ENCODE results near the gene NR5A1. TPM values are rescaled to one million over a fixed set of nuclear protein-coding genes. Genes with fewer than 3 reads are reported as not detected.

Gene NR5A1
- total RNA-seq, 4 donors from 2014 or later: 0.14 to 0.58 TPM; not detected in 2

DNA sequence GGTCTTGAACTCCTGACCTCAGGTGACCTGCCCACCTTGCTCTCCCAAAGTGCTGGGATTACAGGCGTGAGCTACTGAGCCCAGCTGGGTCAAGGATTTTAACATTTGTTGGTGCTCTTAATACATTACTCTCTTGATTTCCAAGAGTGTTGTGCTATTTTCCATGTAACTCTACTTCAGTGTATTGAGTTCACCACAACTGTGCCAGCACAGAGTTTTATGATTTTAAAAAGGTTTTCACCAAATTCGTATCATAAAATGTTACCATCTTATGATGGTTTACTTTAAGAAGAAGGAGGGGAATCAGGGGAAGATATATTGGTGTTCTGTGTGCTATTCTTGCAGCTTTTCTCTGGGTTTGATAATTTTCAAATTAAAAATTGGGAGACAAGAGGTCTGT lies 63.6 kb downstream of the NR5A1 start:
- no peak overlapping the region for H3K27ac ChIP-seq
- no peaks in the 10 kb centered on the region for H3K4me1 ChIP-seq
- no peak for TF ChIP-seq CTCF (IDR thresholded peaks at IDR 0.05)
- intact Hi-C loops (cut with DNase I; ENCODE audit: low total_unique reads): no loop called here
- H3K9me3 ChIP-seq: peaks cover 0 to 5% of the 10 kb centered on the region in 2 donors
- H3K36me3 ChIP-seq: no peaks in the 10 kb centered on the region
- H3K27me3 ChIP-seq: no peaks in the 10 kb centered on the region
- H3K4me3 ChIP-seq: no peak overlapping the region
- DNase-seq: no peak

DNA sequence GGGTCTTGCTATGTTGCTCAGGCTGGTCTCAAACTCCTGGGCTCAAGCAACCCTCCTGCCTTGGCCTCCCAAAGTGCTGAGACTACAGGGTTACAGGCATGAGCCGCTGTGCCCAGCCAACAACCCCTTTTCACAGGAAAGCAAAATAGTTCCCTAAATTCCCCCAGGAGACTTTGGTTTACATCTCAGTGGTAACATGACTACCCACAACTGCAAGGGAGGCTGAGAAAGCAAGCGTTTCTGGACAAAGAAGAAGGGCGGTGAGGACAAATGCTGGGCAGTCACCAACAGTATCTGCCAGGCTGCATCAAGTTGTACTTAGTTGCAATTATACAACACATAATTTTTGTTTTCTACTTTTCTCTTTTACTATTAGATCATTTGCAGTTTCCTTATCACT lies 64.4 kb downstream of the NR5A1 start:
- no peaks in the 10 kb centered on the region for H3K27me3 ChIP-seq
- no peak for DNase-seq
- intact Hi-C loops (cut with DNase I; ENCODE audit: low total_unique reads): no loop called here
- no peak overlapping the region for H3K4me3 ChIP-seq
- no peak overlapping the region for H3K27ac ChIP-seq
- no peak for TF ChIP-seq CTCF (IDR thresholded peaks at IDR 0.05)
- no peak for TF ChIP-seq POLR2A (IDR thresholded peaks at IDR 0.05)
- peaks cover 0 to 5% of the 10 kb centered on the region in 2 donors for H3K9me3 ChIP-seq
- no peaks in the 10 kb centered on the region for H3K4me1 ChIP-seq
- H3K36me3 ChIP-seq: no peaks in the 10 kb centered on the region

DNA sequence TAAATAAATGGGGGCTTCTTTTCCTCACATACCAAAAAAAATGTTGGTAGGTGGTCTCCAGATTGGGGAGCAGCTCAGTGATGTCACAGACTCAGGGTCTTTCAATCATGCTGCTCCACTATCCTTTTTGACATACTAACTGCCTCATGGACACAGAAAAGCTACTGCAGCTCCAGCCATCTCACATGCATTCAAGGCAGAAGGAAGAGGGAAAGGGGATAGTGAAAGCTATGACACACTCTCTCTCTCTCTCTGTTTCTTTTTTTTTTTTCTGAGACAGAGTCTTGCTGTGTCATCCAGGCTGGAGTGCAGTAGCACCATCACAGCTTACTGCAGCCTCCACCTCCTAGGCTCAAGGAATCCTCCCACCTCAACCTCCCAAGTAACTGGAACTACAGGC lies 64.8 kb downstream of the NR5A1 start:
- peaks cover 0 to 5% of the 10 kb centered on the region in 2 donors for H3K9me3 ChIP-seq
- TF ChIP-seq POLR2A (IDR thresholded peaks at IDR 0.05) (no peak), CTCF (IDR thresholded peaks at IDR 0.05) (no peak)
- H3K36me3 ChIP-seq: no peaks in the 10 kb centered on the region
- H3K27me3 ChIP-seq: no peaks in the 10 kb centered on the region
- no peak overlapping the region for H3K4me3 ChIP-seq
- no peaks in the 10 kb centered on the region for H3K4me1 ChIP-seq
- H3K27ac ChIP-seq: no peak overlapping the region
- no peak for DNase-seq
- intact Hi-C loops (cut with DNase I; ENCODE audit: low total_unique reads): no loop called here

DNA sequence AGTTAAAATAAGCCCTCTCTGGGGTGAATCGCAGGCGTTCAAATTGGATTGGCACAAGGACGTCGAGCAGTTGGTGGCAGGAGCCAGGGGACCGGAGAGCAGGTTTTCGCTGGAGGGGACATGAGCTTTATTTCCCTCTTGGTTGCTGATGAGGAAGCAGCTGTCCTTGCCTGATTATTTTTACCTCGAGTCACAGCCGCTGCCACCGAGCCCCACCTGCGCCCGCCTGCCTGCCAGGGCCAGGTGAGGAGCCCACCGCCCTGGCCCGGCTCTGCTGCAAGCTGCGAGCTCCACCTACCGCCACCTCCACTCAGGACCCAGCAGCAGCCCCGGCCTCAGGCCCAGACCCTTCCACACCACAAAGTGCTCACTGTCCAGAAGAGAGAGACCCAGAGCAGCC lies 65.9 kb downstream of the NR5A1 start:
- Histone ChIP-seq H3K27ac (no peak overlapping the region), H3K27me3 (no peaks in the 10 kb centered on the region), H3K4me1 (no peaks in the 10 kb centered on the region), H3K4me3 (no peak overlapping the region), H3K9me3 (peaks cover 0 to 5% of the 10 kb centered on the region in 2 donors), H3K36me3 (no peaks in the 10 kb centered on the region)
- no peak for TF ChIP-seq CTCF (IDR thresholded peaks at IDR 0.05)
- TF ChIP-seq POLR2A (IDR thresholded peaks at IDR 0.05): no peak
- intact Hi-C loops (cut with DNase I; ENCODE audit: low total_unique reads): no loop called here
- no peak for DNase-seq

- Histone ChIP-seq H3K4me1 (no peaks in the 10 kb centered on the region), H3K36me3 (no peaks in the 10 kb centered on the region), H3K4me3 (no peak overlapping the region), H3K9me3 (peaks cover 0 to 5% of the 10 kb centered on the region in 2 donors), H3K27ac (no peak overlapping the region), H3K27me3 (no peaks in the 10 kb centered on the region)
- intact Hi-C loops (cut with DNase I; ENCODE audit: low total_unique reads): no loop called here
- no peak for TF ChIP-seq CTCF (IDR thresholded peaks at IDR 0.05)
- no peak for TF ChIP-seq POLR2A (IDR thresholded peaks at IDR 0.05)
- DNase-seq: no peak
These were observed 66.4 kb downstream of the NR5A1 start for GRCh38 chr9:124440786-124441185.

Data from uterus (tissue), 4 donors.